Uterus (tissue), 2 donors: ENCODE measurements around the gene SLC66A2.

Source experiments
- CTCF ChIP-seq, 4 experiments: fragments of 200-600 bp in 2 of 4; fragments of 450-650 bp in 2 of 4; sonication (generic) in 2 of 4; IDR thresholded peaks; one replicate each; pipeline ENCODE4 v1.5.1; 2016 to 2019; ENCODE audit warnings: antibody characterized with exemption in 4 of 4, mild to moderate bottlenecking in 2 of 4, moderate library complexity in 1 of 4
- POLR2A ChIP-seq, 2 donors: fragments of 450-650 bp; IDR thresholded peaks; one replicate each; pipeline ENCODE4 v1.6.1; 2016; ENCODE audit warnings: antibody characterized with exemption in 2 of 2, mild to moderate bottlenecking in 1 of 2, moderate library complexity in 1 of 2

- TF ChIP-seq POLR2A (IDR thresholded peaks at IDR 0.05) (no peak), CTCF (IDR thresholded peaks at IDR 0.05) (no peak)
Measured at GRCh38 chr18:79926306-79926705, 25.1 kb downstream of the SLC66A2 start.
